ENCODE measurements around the gene GABRD.
A peak's percentile ranks its signal among the peaks of the same experiment; 100 is the strongest.

The GABRD gene

GRCh38 chr1:1986451-1987141 lies 32.5 kb upstream of the GABRD start:
- no peak for DNase-seq

GRCh38 chr1:1987142-1987510 lies 32.0 kb upstream of the GABRD start:
- no peak for DNase-seq

- no peak for DNase-seq
Observed at GRCh38 chr1:1988061-1988945, 30.8 kb upstream of the GABRD start.

GRCh38 chr1:1989102-1989542 lies 30.0 kb upstream of the GABRD start:
- DNase-seq, result no peak

GRCh38 chr1:1989789-1990188 lies 29.4 kb upstream of the GABRD start:
- no peak for DNase-seq

- DNase-seq, result no peak
Observed at GRCh38 chr1:1990222-1990621, 28.9 kb upstream of the GABRD start.

- no peak for DNase-seq
Observed at GRCh38 chr1:1994536-1994935, 24.6 kb upstream of the GABRD start.

GRCh38 chr1:1996207-1996651 lies 22.9 kb upstream of the GABRD start:
- DNase-seq, result no peak

- DNase-seq, result no peak
Observed at GRCh38 chr1:1997576-1997975, 21.6 kb upstream of the GABRD start.

GRCh38 chr1:2000432-2000831 lies 18.7 kb upstream of the GABRD start:
- DNase-seq, result no peak

- DNase-seq, result no peak
Observed at GRCh38 chr1:2000850-2001249, 18.3 kb upstream of the GABRD start.

GRCh38 chr1:2001773-2002411 lies 17.3 kb upstream of the GABRD start:
- no peak for DNase-seq

- peak; percentile 76 for DNase-seq
Observed at GRCh38 chr1:2003541-2004131, 15.5 kb upstream of the GABRD start, which contains the start of gene CFAP74. Gene CFAP74, minus strand, starts transcription at chr1:2003786. Its CDS starts 12,830 bp downstream, at chr1:1990956.

- no peak for DNase-seq
Observed at GRCh38 chr1:2004856-2005255, 14.3 kb upstream of the GABRD start.

GRCh38 chr1:2009101-2010053 lies 9.8 kb upstream of the GABRD start:
- no peak for DNase-seq

- no peak for DNase-seq
Observed at GRCh38 chr1:2014181-2014580, 5.0 kb upstream of the GABRD start.

- no peak for DNase-seq
Observed at GRCh38 chr1:2014741-2015735, 4.1 kb upstream of the GABRD start.

GRCh38 chr1:2016123-2016522 lies 3.0 kb upstream of the GABRD start:
- no peak for DNase-seq

GRCh38 chr1:2018217-2019171 lies 651 bp upstream of the GABRD start:
- no peak for DNase-seq
